H1 (cell line): ENCODE results near the gene ADGRV1. TPM values are rescaled to one million over a fixed set of nuclear protein-coding genes. Genes with fewer than 3 reads are reported as not detected.

Experiments
- CTCF ChIA-PET: fragments of 300-600 bp; sonication (Branson Sonifier 250); formaldehyde crosslinking; loops from one replicate; lab custom pipeline; 2021; ENCODE audit not compliant: partially characterized antibody; lab: Charles Lee
- POLR2A ChIA-PET: fragments of 300-600 bp; sonication (Branson Sonifier 250); formaldehyde crosslinking; loops from one replicate; lab custom pipeline; 2021; ENCODE audit warnings: inconsistent platforms; ENCODE audit not compliant: partially characterized antibody; lab: Charles Lee
- DNase-seq, 2 experiments: peaks; one replicate each; pipeline versions ENCODE4 v3.0.0 to v3.0.0-alpha.2; 2010 to 2022; ENCODE audit warnings: low spot score in 2 of 2, low read depth in 1 of 2, mixed read lengths in 1 of 2
- FAIRE-seq: peaks from 2 replicates; lab custom pipeline; 2011; peaks lifted over from hg19 to GRCh38; lab: Jason Lieb, UNC
- H2AFZ ChIP-seq: 2 replicates; pipeline ENCODE4 v1.8.1; 2012; ENCODE audit warnings: low read length, inconsistent platforms
- H2AK5ac ChIP-seq: 2 replicates; pipeline ENCODE4 v1.6.1; 2013; ENCODE audit warnings: low read depth, low read length
- H2BK120ac ChIP-seq: replicated peaks from 2 replicates; pipeline ENCODE3; 2013; ENCODE audit warnings: low read depth, low read length, inconsistent platforms
- H2BK12ac ChIP-seq: 2 replicates; pipeline ENCODE4 v1.6.1; 2013; ENCODE audit warnings: low read depth, low read length
- H2BK15ac ChIP-seq: 2 replicates; pipeline ENCODE4 v1.6.1; 2013; ENCODE audit warnings: low read length
- H2BK20ac ChIP-seq: 2 replicates; pipeline ENCODE4 v1.6.1; 2013; ENCODE audit warnings: low read length
- H2BK5ac ChIP-seq: 2 replicates; pipeline ENCODE4 v1.6.1; 2013; ENCODE audit warnings: low read depth, low read length
- H3K14ac ChIP-seq: 2 replicates; pipeline ENCODE4 v1.6.1; 2013; ENCODE audit warnings: inconsistent platforms; ENCODE audit not compliant: insufficient read length
- H3K18ac ChIP-seq: 2 replicates; pipeline ENCODE4 v1.6.1; 2013; ENCODE audit warnings: low read length; ENCODE audit errors: extremely low read depth
- H3K23ac ChIP-seq: 2 replicates; pipeline ENCODE4 v1.6.1; 2013; ENCODE audit warnings: inconsistent platforms; ENCODE audit not compliant: insufficient read length
- H3K23me2 ChIP-seq: 2 replicates; pipeline ENCODE4 v1.6.1; 2013; ENCODE audit warnings: low read depth, low read length
- H3K27ac ChIP-seq: 2 replicates; pipeline ENCODE4 v1.6.1; 2011; ENCODE audit warnings: low read depth, low read length, inconsistent platforms
- H3K27me3 ChIP-seq, 4 experiments: replicated peaks in 1 of 4; 1 replicate in 1 of 4; 2 replicates in 3 of 4; pipeline versions ENCODE4 v1.6.1 to v1.8.1; 2011 to 2013; ENCODE audit warnings: low read length in 3 of 4, mild to moderate bottlenecking in 3 of 4, inconsistent platforms in 2 of 4, mixed read lengths in 2 of 4, moderate library complexity in 1 of 4; ENCODE audit not compliant: control insufficient read depth in 3 of 4, insufficient read depth in 3 of 4; ENCODE audit errors: extremely low read depth in 1 of 4
- H3K36me3 ChIP-seq, 4 experiments: 2 replicates each; pipeline versions ENCODE4 v1.6.1 to v1.8.1; 2011 to 2013; ENCODE audit warnings: mild to moderate bottlenecking in 4 of 4, low read length in 3 of 4, moderate library complexity in 2 of 4, control low read depth in 1 of 4, inconsistent platforms in 1 of 4; ENCODE audit not compliant: insufficient read depth in 4 of 4, control insufficient read depth in 2 of 4
- H3K4ac ChIP-seq: replicated peaks from 2 replicates; pipeline ENCODE3; 2013; ENCODE audit warnings: low read length, low read depth, mixed read lengths, inconsistent platforms; ENCODE audit not compliant: insufficient read length
- H3K4me1 ChIP-seq, 4 experiments: replicated peaks in 1 of 4; 1 replicate in 1 of 4; 2 replicates in 3 of 4; pipeline versions ENCODE4 v1.6.1 to v1.8.1; 2011 to 2013; ENCODE audit warnings: low read length in 3 of 4, inconsistent platforms in 2 of 4, mixed read lengths in 1 of 4; ENCODE audit not compliant: insufficient read depth in 4 of 4, control insufficient read depth in 3 of 4
- H3K4me2 ChIP-seq, 2 experiments: 2 replicates each; pipeline versions ENCODE4 v1.6.1 to v1.8.1; 2011 to 2013; ENCODE audit warnings: low read depth in 2 of 2, low read length in 2 of 2, control low read depth in 1 of 2, inconsistent platforms in 1 of 2, mild to moderate bottlenecking in 1 of 2; ENCODE audit not compliant: insufficient read depth in 1 of 2
- H3K4me3 ChIP-seq, 4 experiments: fragments of 200-600, 300-600 bp in 1 of 4; sonication (generic), shearing (Covaris generic), sonication (Bioruptor Twin) in 1 of 4; 2 replicates each; pipeline versions ENCODE4 v1.5.1 to v1.8.1; 2011 to 2016; ENCODE audit warnings: low read length in 4 of 4, low read depth in 3 of 4, control low read depth in 2 of 4, inconsistent platforms in 2 of 4, mild to moderate bottlenecking in 2 of 4, mixed read lengths in 1 of 4, moderate library complexity in 1 of 4; ENCODE audit not compliant: insufficient read depth in 2 of 4; ENCODE audit errors: extremely low read depth in 1 of 4
- H3K56ac ChIP-seq: replicated peaks from 2 replicates; pipeline ENCODE3; 2013; ENCODE audit warnings: low read depth, mild to moderate bottlenecking, mixed read lengths, low read length, inconsistent platforms; ENCODE audit not compliant: insufficient read length
- H3K79me1 ChIP-seq: 2 replicates; pipeline ENCODE4 v1.6.1; 2013; ENCODE audit warnings: low read depth, low read length, control low read depth
- H3K79me2 ChIP-seq, 2 experiments: 2 replicates each; pipeline versions ENCODE4 v1.6.1 to v1.8.1; 2012 to 2013; ENCODE audit warnings: low read length in 2 of 2, mild to moderate bottlenecking in 2 of 2, inconsistent platforms in 1 of 2; ENCODE audit not compliant: insufficient read depth in 2 of 2, control insufficient read depth in 1 of 2
- H3K9ac ChIP-seq, 4 experiments: replicated peaks in 1 of 4; 1 replicate in 1 of 4; 2 replicates in 3 of 4; pipeline versions ENCODE4 v1.6.1 to v1.8.1; 2011 to 2013; ENCODE audit warnings: low read depth in 3 of 4, low read length in 3 of 4, control low read depth in 2 of 4, mild to moderate bottlenecking in 2 of 4, moderate library complexity in 2 of 4, inconsistent platforms in 1 of 4; ENCODE audit errors: extremely low read depth in 1 of 4
- H3K9me3 ChIP-seq, 2 experiments: 2 replicates each; pipeline versions ENCODE4 v1.6.1 to v1.8.1; 2012 to 2013; ENCODE audit warnings: mild to moderate bottlenecking in 2 of 2, moderate library complexity in 2 of 2, control low read depth in 1 of 2, inconsistent platforms in 1 of 2, low read depth in 1 of 2, low read length in 1 of 2, mixed read lengths in 1 of 2; ENCODE audit not compliant: insufficient read depth in 2 of 2
- H4K20me1 ChIP-seq, 2 experiments: replicated peaks in 1 of 2; 2 replicates each; pipeline versions ENCODE3 to v1.8.1; 2011 to 2013; ENCODE audit warnings: inconsistent platforms in 2 of 2, low read length in 2 of 2, mild to moderate bottlenecking in 1 of 2; ENCODE audit not compliant: insufficient read depth in 2 of 2, control insufficient read depth in 1 of 2
- H4K5ac ChIP-seq: 2 replicates; pipeline ENCODE4 v1.6.1; 2013; ENCODE audit warnings: low read length, low read depth, mixed read lengths, inconsistent platforms; ENCODE audit not compliant: insufficient read length
- H4K8ac ChIP-seq: 2 replicates; pipeline ENCODE4 v1.8.0; 2013; ENCODE audit warnings: mild to moderate bottlenecking, moderate library complexity, low read length, inconsistent platforms; ENCODE audit not compliant: insufficient read depth; ENCODE audit errors: extremely low read depth
- H4K91ac ChIP-seq: replicated peaks from 2 replicates; pipeline ENCODE3; 2013; ENCODE audit warnings: low read length, mixed read lengths, inconsistent platforms; ENCODE audit not compliant: insufficient read length
- ASH2L ChIP-seq: fragments of 200-600, 300-600 bp; sonication (generic); IDR thresholded peaks from one replicate; pipeline ENCODE4 v1.7.1; 2017; ENCODE audit warnings: low read length
- FOSL1 ChIP-seq: IDR thresholded peaks from 2 replicates; pipeline ENCODE4 v1.6.1; 2011; ENCODE audit warnings: mild to moderate bottlenecking, low read depth, low read length, moderate library complexity; ENCODE audit not compliant: insufficient read depth
- POLR2AphosphoS5 ChIP-seq: IDR thresholded peaks from 2 replicates; pipeline ENCODE4 v1.6.1; 2011; ENCODE audit warnings: low read depth, low read length
- WGBS, 2 experiments: shearing (Covaris generic) in 1 of 2; methylation state at CpG; one replicate each; pipeline versions ENCODE4 v1.1.6 to v1.1.7; 2013 to 2015; ENCODE audit warnings: low lambda C conversion rate in 2 of 2, mixed read lengths in 2 of 2, inconsistent platforms in 1 of 2, low coverage in 1 of 2, missing lambda C conversion rate in 1 of 2; ENCODE audit not compliant: insufficient replicate concordance in 2 of 2, insufficient coverage in 1 of 2, insufficient read length in 1 of 2; ENCODE audit errors: extremely low coverage in 1 of 2, missing lambda C conversion rate in 1 of 2; 5-methylcytosine and 5-hydroxymethylcytosine counted together
- polyA plus RNA-seq, 7 experiments: library from polyadenylated mRNA; depleted of rRNA in 3 of 7; stranded (reverse) in 5 of 7; unstranded in 2 of 7; fragments of >200 nt in 5 of 7; fragments of 200-250 nt in 2 of 7; gene quantifications; 1 replicate in 5 of 7; 2 replicates in 1 of 7; 4 replicates in 1 of 7; pipeline versions ENCODE4 v1.2.1 to v1.2.3, GENCODE V29; 2011 to 2013; ENCODE audit warnings: missing spikeins in 2 of 7, mixed read lengths in 2 of 7
- total RNA-seq: library from RNA; stranded (reverse); fragmentation: NEBNext Ultra II Directional; extraction: Animal tissue kit (Norgen Biotek cat#: 25700); gene quantifications from 2 replicates; pipeline ENCODE4 v1.2.1, GENCODE V29; 2021

The ADGRV1 gene
- total and polyA plus RNA-seq, 2 of the 8 experiments (the other 6 are each of a cell fraction or from before 2014, with no cell fraction given): 53.1 to 62.2 TPM

GRCh38 chr5:91211997-91212713, 653.6 kb downstream of the ADGRV1 start:
- no peak overlapping the region; the same call in 1 of the 2 replicates for H2AFZ ChIP-seq
- TF ChIP-seq POLR2AphosphoS5 (no peak), FOSL1 (no peak), ASH2L (no peak)

More at GRCh38 chr5:91211997-91212713, 653.6 kb downstream of the ADGRV1 start:
- Histone ChIP-seq H3K4me3 (no peak overlapping the region), H2AK5ac (no peak overlapping the region), H3K14ac (no peak overlapping the region), H4K20me1 (no peaks in the 10 kb centered on the region), H2BK20ac (no peak overlapping the region), H2BK15ac (no peak overlapping the region), H3K4me2 (no peak overlapping the region), H3K4ac (no peak overlapping the region), H4K5ac (no peak overlapping the region), H3K56ac (no peak overlapping the region), H3K18ac (no peak overlapping the region), H3K9me3 (no peaks in the 10 kb centered on the region), H3K79me1 (no peaks in the 10 kb centered on the region), H2BK12ac (no peak overlapping the region), H3K27me3 (no peaks in the 10 kb centered on the region), H3K9ac (no peak overlapping the region), H3K4me1 (no peaks in the 10 kb centered on the region), H3K79me2 (no peaks in the 10 kb centered on the region), H3K36me3 (no peaks in the 10 kb centered on the region), H3K23me2 (no peaks in the 10 kb centered on the region), H4K8ac (no peak overlapping the region), H2BK120ac (no peak overlapping the region), H3K23ac (no peak overlapping the region), H2BK5ac (no peak overlapping the region), H3K27ac (no peak overlapping the region), H4K91ac (no peak overlapping the region)
- no peak for FAIRE-seq
- WGBS, 2 experiments: 81% methylated on average over 6 of the region's 6 CpGs; no CpG with 5 or more reads in 1 of the 2 experiments
- CTCF ChIA-PET: interaction anchor here (0.8 to 3.8 kb wide), 10 partner anchors 8 to 346 kb away, joined by 3 to 23 read pairs (median 4); no protein-coding TSS in a partner anchor
- no peak for DNase-seq
- POLR2A ChIA-PET: interaction anchor here (1.0 to 1.6 kb wide), 2 partner anchors 168 to 171 kb away, joined by 3 to 4 read pairs; partner anchors contain the start of gene ARRDC3
